Vagina (tissue), 2 donors: Measurements from ENCODE around the gene OBSCN.

Source experiments
- POLR2A ChIP-seq, 2 donors: fragments of 450-650 bp; IDR thresholded peaks; one replicate each; pipeline ENCODE4 v1.6.1; 2017; ENCODE audit warnings: antibody characterized with exemption in 2 of 2, mild to moderate bottlenecking in 2 of 2, moderate library complexity in 2 of 2
- POLR2AphosphoS5 ChIP-seq, 2 donors: sonication (generic); formaldehyde crosslinking; IDR thresholded peaks; one replicate each; pipeline ENCODE4 v1.9.0; 2017; ENCODE audit warnings: antibody characterized with exemption in 2 of 2, mild to moderate bottlenecking in 2 of 2, low read depth in 1 of 2; ENCODE audit not compliant: insufficient read depth in 1 of 2
- TF ChIP-seq, protein P1 (sequence below), 3 experiments: fragments of 450-650 bp in 2 of 3; fragments of 200-600 bp in 1 of 3; sonication (generic) in 1 of 3; IDR thresholded peaks; one replicate each; pipeline ENCODE4 v1.5.1; 2017 to 2019; ENCODE audit warnings: antibody characterized with exemption in 3 of 3, mild to moderate bottlenecking in 2 of 3, moderate library complexity in 2 of 3

DNA sequence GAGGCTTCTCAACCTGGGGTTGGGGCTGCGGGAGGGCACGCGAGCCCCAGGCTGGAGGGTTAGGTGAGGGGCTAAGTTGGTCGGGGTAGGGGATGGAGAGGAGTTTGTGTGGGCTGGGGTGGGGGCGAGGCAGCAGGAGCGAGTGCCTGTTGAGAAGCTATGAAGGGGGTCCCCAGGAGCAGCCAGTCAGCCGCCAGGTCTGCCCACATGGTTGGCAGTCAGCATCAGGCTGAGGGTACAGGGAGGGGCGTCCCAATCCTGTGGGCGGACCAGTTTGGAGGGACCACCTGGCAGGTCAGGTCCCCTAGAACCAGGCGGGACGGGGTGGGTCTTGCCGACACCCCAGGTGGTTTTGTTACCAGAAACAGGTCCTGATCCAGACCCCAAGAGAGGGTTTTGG lies 209.2 kb downstream of the OBSCN start:
- TF ChIP-seq, protein P1, sequence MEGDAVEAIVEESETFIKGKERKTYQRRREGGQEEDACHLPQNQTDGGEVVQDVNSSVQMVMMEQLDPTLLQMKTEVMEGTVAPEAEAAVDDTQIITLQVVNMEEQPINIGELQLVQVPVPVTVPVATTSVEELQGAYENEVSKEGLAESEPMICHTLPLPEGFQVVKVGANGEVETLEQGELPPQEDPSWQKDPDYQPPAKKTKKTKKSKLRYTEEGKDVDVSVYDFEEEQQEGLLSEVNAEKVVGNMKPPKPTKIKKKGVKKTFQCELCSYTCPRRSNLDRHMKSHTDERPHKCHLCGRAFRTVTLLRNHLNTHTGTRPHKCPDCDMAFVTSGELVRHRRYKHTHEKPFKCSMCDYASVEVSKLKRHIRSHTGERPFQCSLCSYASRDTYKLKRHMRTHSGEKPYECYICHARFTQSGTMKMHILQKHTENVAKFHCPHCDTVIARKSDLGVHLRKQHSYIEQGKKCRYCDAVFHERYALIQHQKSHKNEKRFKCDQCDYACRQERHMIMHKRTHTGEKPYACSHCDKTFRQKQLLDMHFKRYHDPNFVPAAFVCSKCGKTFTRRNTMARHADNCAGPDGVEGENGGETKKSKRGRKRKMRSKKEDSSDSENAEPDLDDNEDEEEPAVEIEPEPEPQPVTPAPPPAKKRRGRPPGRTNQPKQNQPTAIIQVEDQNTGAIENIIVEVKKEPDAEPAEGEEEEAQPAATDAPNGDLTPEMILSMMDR (IDR thresholded peaks at IDR 0.05): no peak
- no peak for TF ChIP-seq POLR2A (IDR thresholded peaks at IDR 0.05)
- TF ChIP-seq POLR2AphosphoS5 (IDR thresholded peaks at IDR 0.05; ENCODE audit: insufficient read depth in 1 of 2, low read depth in 1 of 2): no peak
